RWPE1 (cell line): ENCODE data around the gene FAAP20.

Experiments
- CTCF ChIA-PET: fragments of 350-600 bp; sonication (Branson Sonifier 250); formaldehyde crosslinking; extraction: SDS; loops from one replicate; lab custom pipeline; 2021; lab: Yijun Ruan, JAX
- POLR2A ChIA-PET: fragments of 400-600 bp; formaldehyde crosslinking; extraction: SDS; loops from one replicate; lab custom pipeline; 2020; ENCODE audit warnings: antibody characterized with exemption; ENCODE audit not compliant: low non-redundant PET; lab: Yijun Ruan, JAX
- DNase-seq: peaks from one replicate; pipeline ENCODE4 v3.0.0; 2012; ENCODE audit warnings: low spot score
- H3K27ac ChIP-seq: fragments of 450-650 bp; 2 replicates; pipeline ENCODE4 v1.5.1; 2017
- CTCF ChIP-seq: fragments of 450-650 bp; conservative IDR thresholded peaks from 2 replicates; pipeline ENCODE4 v1.5.1; 2017; ENCODE audit warnings: low read depth, mild to moderate bottlenecking

Gene FAAP20

GRCh38 chr1:2233997-2234761, 39.6 kb upstream of the FAAP20 start:
- DNase-seq: peak; percentile 65
- ChIA-PET POLR2A (no interaction called here), CTCF (interaction anchor here (0.6 to 1.4 kb wide), 10 partner anchors 17 to 147 kb away, joined by 3 to 6 read pairs (median 4); no protein-coding TSS in a partner anchor)
- peak overlapping the region; percentile 99 for H3K27ac ChIP-seq
- no peak for TF ChIP-seq CTCF

GRCh38 chr1:2233468-2233867, 38.9 kb upstream of the FAAP20 start:
- POLR2A ChIA-PET: interaction anchor here (0.6 kb wide), 1 partner anchor 22 kb away, joined by 4 read pairs; no protein-coding TSS in a partner anchor

GRCh38 chr1:2232916-2233438, 38.4 kb upstream of the FAAP20 start:
- CTCF ChIA-PET: interaction anchor here (0.6 to 1.4 kb wide), 2 partner anchors 26 to 148 kb away, joined by 3 read pairs; no protein-coding TSS in a partner anchor
- peak overlapping the region; percentile 99 for H3K27ac ChIP-seq
- POLR2A ChIA-PET: interaction anchor here (0.6 kb wide), 2 partner anchors 21 to 349 kb away, joined by 3 to 4 read pairs; no protein-coding TSS in a partner anchor
- DNase-seq: no peak
- no peak for TF ChIP-seq CTCF

More at GRCh38 chr1:2233468-2233867, 38.9 kb upstream of the FAAP20 start:
- CTCF ChIA-PET: interaction anchor here (0.6 to 1.4 kb wide), 5 partner anchors 16 to 148 kb away, joined by 3 to 5 read pairs (median 3); no protein-coding TSS in a partner anchor
- no peak for TF ChIP-seq CTCF
- peak overlapping the region; percentile 99 for H3K27ac ChIP-seq
- no peak for DNase-seq

- ChIA-PET CTCF (interaction anchor here (0.6 to 1.3 kb wide), 2 partner anchors 9 to 27 kb away, joined by 3 read pairs; no protein-coding TSS in a partner anchor), POLR2A (interaction anchor here (0.6 kb wide), 2 partner anchors 21 to 350 kb away, joined by 3 to 4 read pairs; no protein-coding TSS in a partner anchor)
- H3K27ac ChIP-seq: peak overlapping the region; percentile 99
- no peak for TF ChIP-seq CTCF
- DNase-seq: no peak
Observed at GRCh38 chr1:2232255-2232915, 37.8 kb upstream of the FAAP20 start.

GRCh38 chr1:2231532-2232254, 37.1 kb upstream of the FAAP20 start:
- peak overlapping the region; percentile 99 for H3K27ac ChIP-seq
- ChIA-PET POLR2A (no interaction called here), CTCF (interaction anchor here (1.3 kb wide), 1 partner anchor 9 kb away, joined by 3 read pairs; no protein-coding TSS in a partner anchor)
- no peak for TF ChIP-seq CTCF
- peak; percentile 75 for DNase-seq
